ENCODE measurements around the gene ZNF345.

ZNF345 gene

GRCh38 chr19:36850559-36851442, at the start of gene ZNF345:
TSS of gene ZNF345 (plus strand) at chr19:36850876. CDS start at chr19:36876831, 25,955 bp downstream.
- DNase-seq = peak; percentile 53 to 68 (median 66)

- no peak for DNase-seq
These were observed 45.3 kb upstream of the ZNF345 start for GRCh38 chr19:36805364-36805763.

GRCh38 chr19:36807029-36807428, 43.6 kb upstream of the ZNF345 start:
- DNase-seq = no peak

- no peak for DNase-seq
These were observed 31.5 kb upstream of the ZNF345 start for GRCh38 chr19:36819130-36819630.

- DNase-seq = no peak
These were observed 28.9 kb upstream of the ZNF345 start for GRCh38 chr19:36821758-36822157.

GRCh38 chr19:36833430-36833829, 17.2 kb upstream of the ZNF345 start:
- DNase-seq = no peak

- no peak for DNase-seq
These were observed 13.3 kb upstream of the ZNF345 start for GRCh38 chr19:36837176-36837905.

- DNase-seq = peak; percentile 55 to 71 (median 62)
These were observed 12.5 kb upstream of the ZNF345 start, which contains the start of gene ZNF790 for GRCh38 chr19:36837906-36838783. TSS of gene ZNF790 (minus strand) at chr19:36838387. CDS start at chr19:36825619, 12,768 bp downstream.

GRCh38 chr19:36838784-36839324, 11.8 kb upstream of the ZNF345 start:
- DNase-seq = no peak

GRCh38 chr19:36847968-36848367, 2.7 kb upstream of the ZNF345 start:
- DNase-seq = no peak

- peak; percentile 66 to 78 (median 77) for DNase-seq
These were observed 746 bp upstream of the ZNF345 start for GRCh38 chr19:36849701-36850558.

- DNase-seq = no peak
These were observed 1.2 kb downstream of the ZNF345 start for GRCh38 chr19:36851898-36852297.

- no peak for DNase-seq
These were observed 26.6 kb downstream of the ZNF345 start for GRCh38 chr19:36876993-36877938.

- DNase-seq = no peak
These were observed 41.2 kb downstream of the ZNF345 start for GRCh38 chr19:36891768-36892357.

GRCh38 chr19:36894849-36895383, 44.2 kb downstream of the ZNF345 start:
- no peak for DNase-seq

- DNase-seq = no peak
These were observed 47.7 kb downstream of the ZNF345 start for GRCh38 chr19:36898422-36898821.

GRCh38 chr19:36915992-36916830, 65.5 kb downstream of the ZNF345 start, which contains the start of the genes ZNF568 and ZNF829:
TSS of gene ZNF568 (plus strand) at chr19:36916332. CDS start at chr19:36922771, 6,439 bp downstream.
TSS of gene ZNF829 (minus strand) at chr19:36916291. CDS start at chr19:36915167, 1,124 bp downstream.
- peak; percentile 76 to 86 (median 80) for DNase-seq

GRCh38 chr19:36916991-36917390, 66.3 kb downstream of the ZNF345 start:
- no peak for DNase-seq
